HG03571 (cell line): ENCODE measurements around the gene COA8.
A peak's percentile ranks its signal among the peaks of the same experiment; 100 is the strongest.
"Not testable (repeated sequence)": the region's sequence is repeated elsewhere in the genome, so short reads cannot be mapped to it uniquely, and the experiment has no call there.

Experiments
- ATAC-seq: cut with Tn5 transposase; IDR thresholded peaks from one replicate; pipeline ENCODE4 v1.9.1; 2021; ENCODE audit not compliant: unreplicated experiment

COA8 gene

DNA sequence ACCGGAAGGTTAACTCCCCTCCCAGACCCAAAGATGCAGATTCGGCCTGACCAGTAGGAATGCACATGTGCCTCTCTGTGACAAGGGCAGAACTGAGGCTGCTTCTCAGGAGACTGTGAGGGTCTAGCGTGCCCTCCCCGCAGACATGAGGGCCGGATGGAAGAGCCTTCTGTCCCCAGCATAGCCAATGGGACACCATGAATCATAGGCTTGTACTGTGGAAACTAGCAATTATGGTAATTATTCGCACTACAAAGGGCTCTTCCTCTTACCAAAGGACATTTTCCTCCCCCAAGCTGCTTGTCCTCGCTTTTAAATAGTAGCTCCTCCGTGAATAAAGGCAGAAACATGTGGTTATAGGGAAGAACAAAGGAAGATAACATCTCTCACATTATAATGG lies 6.2 kb downstream of the COA8 start:
- no peak for ATAC-seq

DNA sequence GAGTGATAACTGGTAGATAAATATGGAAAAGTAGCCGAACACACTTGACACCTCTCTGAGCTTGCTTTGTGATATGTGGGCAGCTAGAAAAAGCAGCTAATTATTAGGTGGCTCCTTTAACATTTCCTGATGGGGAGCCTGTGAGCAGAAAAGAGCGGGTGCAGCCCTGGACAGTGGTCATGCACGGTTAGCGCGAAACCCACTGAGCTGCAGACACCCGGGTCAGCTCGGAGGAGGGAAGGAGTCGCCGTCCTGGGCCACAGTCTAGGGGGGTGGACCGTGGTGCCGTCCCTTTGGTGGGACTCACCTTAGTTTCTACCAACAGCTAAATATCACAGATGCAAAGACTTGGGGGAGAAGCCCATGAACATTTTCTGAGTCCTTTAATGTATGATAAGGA lies 6.6 kb downstream of the COA8 start:
- ATAC-seq: no peak

DNA sequence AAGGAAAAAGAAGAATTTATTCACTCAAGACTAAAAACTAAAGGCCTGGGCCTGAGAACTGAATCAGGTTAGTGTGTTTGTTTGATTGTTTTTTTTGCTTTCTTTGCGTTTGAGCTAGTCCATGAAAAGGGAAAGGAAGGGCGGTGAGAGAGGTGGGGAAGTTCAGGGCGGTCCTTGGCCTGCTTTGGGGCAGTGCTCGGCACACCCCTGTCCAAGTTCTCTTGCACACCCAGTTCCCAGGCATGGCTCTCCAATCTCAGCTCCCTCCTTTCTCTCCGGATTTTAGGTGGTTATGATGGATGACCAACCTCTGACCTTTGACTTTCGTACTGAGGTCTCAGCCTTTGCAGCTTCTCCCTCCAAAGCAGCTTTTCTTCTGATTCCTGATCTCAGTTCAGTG lies 11.3 kb downstream of the COA8 start:
- no peak for ATAC-seq

DNA sequence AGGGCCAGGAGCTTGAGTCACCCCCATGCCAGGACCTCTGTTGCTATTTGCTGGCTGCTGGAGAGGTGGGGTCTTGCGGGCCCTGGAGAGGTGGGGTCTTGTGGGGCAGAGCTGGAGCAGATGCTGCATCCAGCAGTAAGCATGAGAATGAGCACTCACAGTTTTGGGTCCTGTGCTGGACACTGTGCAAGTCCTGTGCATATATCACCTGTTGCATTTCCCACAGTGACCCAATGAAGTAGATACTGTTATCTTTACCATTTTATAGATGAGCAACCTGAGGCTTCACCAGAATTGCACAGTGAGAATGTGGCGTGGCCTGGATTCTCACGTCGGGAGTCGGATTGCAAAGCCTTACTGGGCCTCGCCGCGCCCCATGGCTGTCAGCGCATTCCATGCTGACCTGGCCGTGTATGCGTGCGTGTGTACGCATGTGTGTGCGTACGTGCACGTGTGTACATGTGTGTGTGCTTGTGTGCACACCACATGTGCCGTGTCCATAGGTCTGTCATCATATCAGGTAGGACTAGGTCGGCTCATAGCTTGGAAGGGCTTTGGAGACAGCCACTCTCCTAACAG lies 12.0 kb downstream of the COA8 start:
- ATAC-seq: no peak

DNA sequence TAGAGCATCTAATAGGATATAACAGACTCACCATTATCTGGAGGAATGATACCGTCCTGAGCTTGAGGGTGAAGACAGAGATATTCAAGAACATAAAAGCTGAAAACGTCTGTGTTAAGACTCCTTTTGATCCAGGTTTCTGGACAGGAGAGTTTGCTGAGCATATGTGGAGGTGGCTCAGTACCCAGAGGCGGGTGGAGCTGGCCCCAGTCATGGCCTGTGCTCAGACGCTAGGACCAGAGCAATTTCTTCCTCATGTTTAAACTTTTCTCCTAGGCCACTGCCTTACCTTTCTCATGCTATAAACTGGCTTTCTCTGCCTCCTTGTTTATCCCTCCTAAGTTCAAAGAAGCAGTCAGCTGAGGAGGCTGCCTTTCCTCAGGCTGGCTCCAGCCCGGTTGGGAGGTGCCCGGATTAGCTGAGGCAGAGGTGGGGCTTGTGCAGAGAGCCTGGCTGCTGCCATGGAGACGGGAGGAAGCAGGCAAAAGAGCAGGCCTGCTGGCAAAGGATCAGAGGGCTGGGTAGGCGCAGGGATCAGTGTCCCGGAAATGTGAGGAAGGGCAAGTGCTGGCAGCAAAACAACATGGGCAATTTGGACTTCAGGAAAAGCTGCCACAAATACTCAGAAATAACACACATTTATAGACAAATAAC lies 13.7 kb downstream of the COA8 start:
- no peak for ATAC-seq

DNA sequence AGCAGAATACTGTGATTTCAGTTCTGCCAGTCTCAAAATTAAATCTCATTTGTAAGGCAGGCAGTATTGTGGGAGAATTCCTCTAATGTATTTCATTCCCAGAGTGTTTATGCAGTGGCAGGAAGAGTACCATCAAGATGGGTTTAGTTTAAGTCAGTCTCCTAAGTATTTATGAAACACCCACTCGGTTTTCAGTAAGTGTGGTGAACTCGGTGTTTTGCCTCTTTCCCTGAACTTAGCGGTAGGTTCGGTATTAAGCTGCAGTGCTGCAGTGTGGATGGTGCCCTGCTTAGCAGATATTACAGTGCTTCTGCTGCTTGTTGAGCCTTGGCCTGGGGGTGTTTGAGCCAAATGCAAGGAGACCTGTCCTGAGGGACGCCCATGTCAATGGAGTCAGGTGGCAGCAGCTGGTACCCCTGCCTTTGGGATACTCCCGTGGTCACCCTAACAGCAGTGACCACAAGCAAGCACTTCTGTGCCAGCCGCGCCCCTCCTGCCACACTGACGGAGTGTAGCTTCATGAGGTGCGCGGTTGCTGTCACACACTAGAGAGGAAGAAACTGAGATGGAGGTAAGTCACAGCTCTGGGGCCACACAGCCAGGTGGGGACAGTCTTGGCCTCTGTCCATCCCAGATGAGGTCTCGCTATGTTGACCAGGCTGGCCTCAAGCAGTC lies 15.8 kb downstream of the COA8 start:
- ATAC-seq: no peak

DNA sequence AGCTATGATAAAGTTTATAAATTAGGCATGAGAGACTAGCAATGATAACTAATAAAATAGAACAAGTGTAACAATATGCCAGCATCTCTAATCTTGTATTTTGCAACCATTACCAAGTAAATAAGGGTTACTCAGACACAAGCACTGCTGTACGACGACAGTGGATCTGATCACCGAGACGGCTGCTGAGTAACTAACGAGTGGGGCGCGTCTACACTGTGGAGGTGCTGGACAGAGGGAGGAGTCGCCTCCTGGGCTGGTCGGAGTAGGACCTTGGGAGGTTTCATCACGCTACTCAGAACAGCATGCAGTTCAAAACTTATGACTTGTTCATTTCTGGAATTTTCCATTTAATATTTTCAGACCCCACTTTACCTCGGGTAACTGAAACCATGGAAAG lies 18.4 kb downstream of the COA8 start:
- ATAC-seq: no peak

DNA sequence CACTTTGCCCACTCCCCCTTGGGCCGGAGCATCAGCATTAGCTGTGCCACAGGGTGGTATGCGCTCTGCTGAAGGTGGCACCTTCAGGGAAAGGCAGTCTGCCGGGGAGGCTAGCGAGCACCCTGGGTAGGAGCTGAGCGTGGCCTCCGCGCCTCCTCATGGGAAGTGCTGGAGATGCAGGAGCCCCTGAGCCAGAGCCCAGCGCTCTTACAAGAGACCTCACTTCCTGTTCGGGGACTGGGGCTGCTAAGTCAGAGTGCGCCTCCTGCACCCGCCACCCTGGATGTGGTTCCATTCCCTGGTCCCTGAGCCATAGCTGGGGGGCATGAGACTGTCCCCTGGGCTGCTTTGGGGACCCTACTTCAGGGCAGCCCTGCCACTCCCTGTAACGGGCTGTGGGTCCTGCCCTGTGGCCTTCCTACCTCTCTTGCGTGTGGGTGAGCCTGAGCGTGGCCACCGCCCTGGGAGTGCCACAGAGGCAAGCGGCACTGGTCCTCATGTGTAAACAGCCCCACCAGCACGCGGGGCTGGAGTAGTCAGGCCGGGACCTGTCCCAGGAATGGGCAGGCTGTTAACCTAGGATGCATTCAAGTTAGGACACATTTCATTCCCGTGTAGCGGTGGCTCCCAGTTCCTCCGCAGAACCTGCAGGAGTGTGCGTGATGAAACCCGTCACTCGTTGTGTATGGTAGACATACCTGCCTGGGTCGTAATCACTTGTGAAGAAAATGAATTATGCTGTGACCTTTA lies 19.4 kb downstream of the COA8 start:
- ATAC-seq: no peak

DNA sequence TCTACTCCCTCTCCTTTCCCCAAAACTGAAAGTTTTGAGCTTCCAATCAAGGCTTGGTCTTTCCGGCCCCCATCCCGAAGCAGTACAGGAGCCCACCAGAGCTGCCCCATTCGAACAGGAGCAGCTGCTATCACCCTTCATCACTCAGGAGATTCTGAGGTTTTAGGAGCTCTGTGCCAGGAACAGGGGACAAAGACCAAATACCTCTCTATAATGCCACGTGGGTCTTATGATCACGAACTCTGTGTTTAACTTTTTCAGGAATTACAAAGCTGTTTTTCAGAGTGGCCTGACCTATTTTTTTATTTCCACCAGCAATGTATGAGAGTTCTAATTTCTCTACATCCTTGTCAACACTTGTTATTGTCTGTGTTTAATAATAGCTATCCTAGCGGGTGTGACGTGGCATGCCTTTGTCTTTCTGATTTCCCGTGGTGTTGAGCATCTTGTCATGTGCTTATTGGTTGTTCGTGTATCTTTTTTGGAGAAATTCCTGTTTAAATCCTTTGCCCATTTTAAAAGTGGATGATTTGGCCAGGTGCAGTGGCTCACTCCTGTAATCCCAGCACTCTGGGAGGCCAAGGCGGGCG lies 21.7 kb downstream of the COA8 start:
- no peak for ATAC-seq

DNA sequence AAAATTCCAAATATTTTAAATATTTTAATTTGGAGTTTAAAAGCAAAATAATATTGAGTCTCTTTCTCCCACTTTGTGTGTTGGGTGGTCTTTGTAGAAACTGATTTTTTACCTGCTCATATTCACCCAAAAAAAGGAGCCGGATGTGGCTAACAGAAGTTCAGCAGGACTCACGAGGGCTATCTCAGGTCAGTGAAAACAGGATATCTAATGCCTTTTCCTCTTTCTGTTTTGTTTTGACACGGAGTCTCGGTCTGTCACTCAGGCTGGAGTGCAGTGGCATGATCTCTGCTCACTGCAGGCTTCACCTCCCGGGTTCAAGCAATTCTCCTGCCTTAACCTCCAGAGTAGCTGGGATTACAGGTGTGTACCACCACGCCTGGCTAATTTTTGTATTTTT lies 30.8 kb downstream of the COA8 start:
- peak; percentile 95 for ATAC-seq

DNA sequence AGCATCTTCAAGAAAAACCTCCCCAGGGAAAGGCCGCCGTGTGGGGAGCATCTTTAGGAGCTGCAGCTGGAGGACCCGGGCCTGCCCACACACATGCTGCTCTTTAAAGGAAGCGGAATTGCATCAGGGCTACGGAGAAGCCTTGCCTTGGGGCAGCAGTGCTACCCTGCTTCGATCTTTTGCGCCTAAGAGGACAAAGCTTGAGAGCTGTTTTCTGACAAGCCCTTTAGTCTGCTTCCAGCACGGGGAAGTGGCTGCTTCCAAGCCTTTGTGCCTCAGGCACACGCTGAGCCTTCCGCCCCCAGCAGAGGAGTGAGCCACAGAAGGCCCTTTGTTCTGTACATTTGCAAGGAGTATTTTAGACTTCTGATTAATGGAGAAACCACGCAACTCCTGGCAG lies 31.5 kb downstream of the COA8 start:
- no peak for ATAC-seq

DNA sequence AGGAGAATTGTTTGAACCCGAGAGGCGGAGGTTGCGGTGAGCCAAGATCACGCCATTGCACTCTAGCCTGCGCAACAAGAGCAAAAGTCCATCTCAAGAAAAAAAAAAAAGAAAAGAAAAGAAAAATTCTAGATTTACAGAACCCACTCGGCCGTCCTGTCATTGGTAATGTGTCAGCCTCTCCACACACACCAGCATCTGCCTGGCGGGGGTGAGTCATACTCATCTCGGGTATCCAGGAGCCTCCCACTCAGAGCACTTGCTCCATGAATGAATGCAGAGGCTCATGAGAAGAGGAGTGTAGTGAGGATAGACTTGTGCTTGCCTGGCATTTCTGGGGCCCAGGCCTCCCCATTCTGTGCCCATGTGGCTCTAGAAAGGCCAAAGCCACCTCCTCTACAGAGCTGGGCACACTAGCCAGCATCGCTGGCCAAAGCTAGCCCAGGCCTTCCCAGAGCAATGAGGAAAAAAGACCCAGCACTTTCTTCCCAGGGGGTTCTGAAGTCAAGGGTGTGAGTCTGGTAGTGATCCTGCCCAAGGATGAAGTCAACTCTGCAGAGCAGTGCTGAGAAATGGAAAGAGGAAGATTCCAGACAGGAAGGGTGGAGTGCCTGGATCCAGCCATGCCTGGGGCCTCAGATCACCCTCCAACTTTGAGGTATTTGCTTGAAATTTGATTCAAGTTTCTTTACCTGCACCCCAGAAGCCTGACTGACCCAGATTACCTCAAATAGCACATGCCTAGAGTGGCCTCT lies 35.0 kb downstream of the COA8 start:
- no peak for ATAC-seq

DNA sequence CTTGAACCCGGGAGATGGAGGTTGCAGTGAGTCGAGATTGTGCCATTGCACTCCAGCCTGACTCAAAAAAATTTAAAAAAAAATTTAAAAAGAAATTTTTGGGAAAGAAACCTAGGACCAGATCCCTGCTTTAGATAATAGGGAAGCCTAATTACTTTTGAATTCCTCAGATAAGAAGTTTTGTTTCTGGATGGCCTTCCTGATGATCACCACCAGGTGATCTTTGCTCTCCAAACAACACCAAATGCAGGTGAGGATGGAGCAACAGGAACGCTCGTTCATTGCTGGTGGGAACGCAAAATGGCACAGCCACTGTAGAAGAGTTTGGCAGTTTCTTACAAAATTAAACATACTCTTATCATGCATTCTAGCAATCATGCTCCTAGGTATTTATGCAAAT lies 37.7 kb downstream of the COA8 start:
- no peak for ATAC-seq

DNA sequence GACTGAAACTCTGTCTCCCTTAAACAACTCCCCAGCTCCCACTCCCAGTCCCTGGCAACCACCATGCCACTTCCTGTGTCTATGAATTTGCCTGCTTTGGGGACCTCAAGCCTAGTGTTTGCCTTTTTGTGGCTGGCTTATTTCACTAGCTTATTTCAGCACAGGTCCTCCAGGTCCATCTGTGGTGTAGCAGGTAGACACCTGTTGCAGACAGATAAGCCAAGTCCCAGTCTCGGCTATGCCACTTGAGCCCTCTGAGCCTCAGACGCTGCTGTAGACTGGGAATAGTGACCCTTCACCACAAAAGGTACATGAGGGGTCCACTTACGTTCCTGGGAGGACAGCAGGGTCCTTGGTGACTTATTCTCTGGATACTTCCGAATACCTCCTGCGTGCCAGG lies 41.9 kb downstream of the COA8 start:
- ATAC-seq: no peak

DNA sequence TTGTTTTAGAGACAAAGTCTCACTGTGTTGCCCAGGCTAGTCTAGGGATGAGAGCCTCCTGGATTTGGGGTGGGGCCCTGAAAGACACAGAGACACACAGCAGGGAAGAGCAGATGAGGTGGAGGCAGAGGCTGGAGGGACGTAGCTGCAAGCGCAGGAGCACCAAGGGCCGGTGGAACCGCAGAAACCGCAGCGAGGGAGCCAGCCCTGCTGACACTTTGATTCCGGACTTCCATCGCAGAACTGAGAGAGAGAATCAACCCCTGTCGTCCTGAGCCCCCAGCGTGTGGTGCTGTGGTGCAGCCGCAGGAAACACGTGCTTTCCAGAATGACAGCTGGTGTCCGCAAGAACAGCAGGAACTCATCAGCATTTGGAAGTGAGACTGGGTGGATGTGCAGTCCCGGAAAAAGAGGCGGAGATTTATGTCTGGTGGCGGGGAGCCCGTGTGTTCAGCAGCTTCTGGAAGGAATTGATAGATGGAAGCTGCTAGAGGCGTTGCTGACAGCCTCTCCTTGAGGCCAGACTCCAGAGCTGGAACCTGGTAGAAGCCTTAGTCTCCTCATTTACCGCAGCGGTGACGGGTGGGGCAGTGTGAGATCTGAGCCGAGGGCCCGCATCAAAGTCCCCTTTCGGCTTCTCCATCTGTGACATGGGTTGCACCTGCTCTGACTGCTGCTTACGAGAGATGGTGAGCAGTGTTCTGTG lies 44.4 kb downstream of the COA8 start:
- ATAC-seq: peak; percentile 72

DNA sequence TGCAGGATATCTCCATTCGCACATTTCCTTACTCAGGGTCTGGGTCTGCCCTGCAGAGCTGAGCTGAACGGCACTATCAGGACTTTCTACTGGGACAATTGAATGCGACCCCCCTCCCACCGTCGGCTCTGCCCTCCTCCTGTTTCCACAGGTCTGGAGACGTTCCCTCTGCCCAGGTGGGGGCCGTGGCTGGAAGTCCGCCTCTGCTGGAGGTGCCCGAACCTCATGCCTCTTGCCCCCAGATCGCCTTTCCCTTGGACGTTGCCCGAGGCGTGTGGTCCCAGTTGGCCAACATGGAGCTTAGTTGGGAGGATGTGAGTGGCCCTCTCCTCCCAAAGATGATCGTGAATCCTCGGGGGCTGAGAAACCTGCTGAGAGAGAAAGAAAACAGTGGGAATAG lies 45.1 kb downstream of the COA8 start:
- ATAC-seq: no peak

DNA sequence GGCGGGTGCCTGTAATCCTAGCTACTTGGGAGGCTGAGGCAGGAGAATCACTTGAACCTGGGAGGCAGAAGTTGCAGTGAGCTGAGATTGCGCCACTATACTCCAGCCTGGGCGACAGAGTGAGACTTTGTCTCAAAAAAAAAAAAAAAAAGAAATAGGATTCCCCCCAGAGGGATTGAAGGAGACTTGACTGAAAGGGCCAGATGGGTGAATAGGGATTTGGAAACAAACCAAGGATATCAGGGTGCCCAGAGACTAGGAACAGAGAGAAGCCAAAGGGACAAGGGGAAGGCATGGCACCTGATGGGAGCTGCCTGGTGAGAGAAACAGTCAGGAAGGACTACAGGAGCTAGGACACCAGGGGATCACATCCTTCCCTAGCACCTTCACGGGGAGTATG lies 46.3 kb downstream of the COA8 start:
- not testable (repeated sequence) for ATAC-seq

DNA sequence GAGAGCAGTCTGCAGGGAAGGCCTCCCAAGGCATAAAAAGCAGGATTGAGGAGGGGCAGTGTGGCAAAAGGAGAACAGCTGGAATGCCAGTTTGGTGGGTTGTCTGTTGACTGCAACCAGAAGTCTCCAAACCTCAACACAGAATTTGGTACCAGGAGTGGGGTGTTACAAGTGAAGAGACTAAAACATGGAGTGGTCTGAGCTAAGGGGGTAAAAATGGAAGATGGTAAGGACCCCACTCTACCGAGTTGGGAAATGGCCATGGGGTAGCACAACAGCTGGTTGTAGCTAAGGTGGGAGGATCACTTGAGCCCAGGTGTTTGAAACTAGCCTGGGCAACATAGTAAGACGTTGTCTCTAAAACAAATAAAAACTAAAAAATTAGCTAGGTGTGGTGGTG lies 48.5 kb downstream of the COA8 start:
- no peak for ATAC-seq

DNA sequence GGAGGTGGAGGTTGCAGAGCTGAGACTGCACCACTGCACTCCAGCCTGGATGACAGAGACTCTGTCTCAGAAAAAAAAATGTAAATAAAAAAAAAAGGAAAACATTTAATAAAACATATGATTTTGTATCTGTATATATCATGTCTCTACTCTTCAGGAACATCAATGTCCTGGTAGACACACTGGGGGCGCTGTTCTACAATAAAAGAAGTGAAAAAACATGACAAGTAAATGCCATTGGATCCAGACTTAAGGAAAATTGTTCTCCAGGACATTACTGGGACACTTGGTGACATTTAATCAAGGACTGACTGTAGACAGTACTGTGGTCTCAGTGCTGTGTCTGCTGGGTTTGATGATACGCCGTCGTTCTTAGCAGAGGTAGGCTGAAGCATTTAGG lies 50.8 kb downstream of the COA8 start:
- no peak for ATAC-seq

DNA sequence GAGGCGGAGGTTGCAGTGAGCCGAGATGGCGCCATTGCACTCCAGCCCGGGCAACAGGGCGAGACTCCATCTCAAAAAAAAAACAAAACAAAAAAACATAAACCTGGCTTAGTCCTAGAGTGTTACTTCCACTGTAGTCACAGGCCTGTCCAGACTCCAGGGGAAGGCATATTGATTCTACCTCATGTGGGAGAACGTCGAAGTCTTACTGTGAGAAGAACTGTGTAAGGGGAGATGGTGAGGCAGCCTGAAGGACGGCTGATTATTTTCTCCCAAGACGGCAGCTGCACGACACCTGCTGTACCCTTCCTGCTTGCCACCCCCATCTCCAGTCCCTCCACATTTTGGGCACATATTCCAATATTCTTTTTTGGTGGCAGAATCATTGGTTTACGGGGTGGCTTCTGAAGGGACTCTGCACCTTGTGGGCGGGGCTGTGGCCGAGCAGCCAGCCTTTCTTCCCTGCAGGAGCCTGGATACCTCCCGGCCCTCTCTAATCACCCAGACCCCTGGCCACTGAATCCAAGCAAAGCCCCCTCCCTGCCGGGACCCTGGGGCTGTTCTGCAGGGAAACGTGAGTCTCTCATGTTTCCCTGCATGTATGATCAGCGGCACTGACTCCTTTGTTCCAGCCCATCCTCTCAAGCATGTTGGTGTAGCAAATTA lies 54.0 kb downstream of the COA8 start:
- no peak for ATAC-seq
